Activated CD4-positive, alpha-beta T cell treated with anti-CD3 and anti-CD28 coated beads, Interleukin-2, amount 10 ng/mL, durations not matched to agents 24 days and 14 days (primary cell): Measurements from ENCODE around the gene USP6NL. TPM values are rescaled to one million over a fixed set of nuclear protein-coding genes. Genes with fewer than 3 reads are reported as not detected.
A peak's percentile ranks its signal among the peaks of the same experiment; 100 is the strongest.
"Not testable (repeated sequence)": the region's sequence is repeated elsewhere in the genome, so short reads cannot be mapped to it uniquely, and the experiment has no call there.

Experiments
- DNase-seq: peaks from one replicate; pipeline ENCODE4 v3.0.0; 2022
- H3K27ac Mint-ChIP-seq: one replicate; pipeline ENCODE4 v1.8.0; 2022; ENCODE audit warnings: mild to moderate bottlenecking, mixed read lengths
- H3K27me3 Mint-ChIP-seq: one replicate; pipeline ENCODE4 v1.8.0; 2022; ENCODE audit warnings: mixed read lengths
- H3K36me3 Mint-ChIP-seq: one replicate; pipeline ENCODE4 v1.8.0; 2022; ENCODE audit warnings: low read depth, mild to moderate bottlenecking, mixed read lengths
- H3K4me1 Mint-ChIP-seq: one replicate; pipeline ENCODE4 v1.8.0; 2021; ENCODE audit warnings: mixed read lengths
- H3K4me3 Mint-ChIP-seq: one replicate; pipeline ENCODE4 v1.8.0; 2022; ENCODE audit warnings: mild to moderate bottlenecking, moderate library complexity, mixed read lengths
- H3K9me3 Mint-ChIP-seq: one replicate; pipeline ENCODE4 v1.8.0; 2021; ENCODE audit warnings: mixed read lengths
- intact Hi-C: fragments of 100-400 bp; cut with micrococcal nuclease; formaldehyde crosslinking; loops from one replicate; pipeline ENCODE4 v1.15.1; 2023
- total RNA-seq: library from RNA; stranded (reverse); gene quantifications from 2 replicates; pipeline ENCODE4 v1.2.3, GENCODE V29; 2022

The USP6NL gene
- total RNA-seq, 1 donor from 2014 or later = 0.84 TPM

- Mint-ChIP-seq H3K27me3 (peaks cover 51% of the 10 kb centered on the region), H3K36me3 (no peaks in the 10 kb centered on the region), H3K4me1 (peaks cover 5% of the 10 kb centered on the region)
Measured at GRCh38 chr10:11636697-11637303, 25.4 kb upstream of the USP6NL start.

GRCh38 chr10:11631890-11632587 is 20.6 kb upstream of the USP6NL start:
- Mint-ChIP-seq H3K27ac (peak overlapping the region; percentile 22), H3K27me3 (peaks cover 49% of the 10 kb centered on the region), H3K9me3 (no peaks in the 10 kb centered on the region), H3K4me1 (peaks cover 6% of the 10 kb centered on the region), H3K4me3 (peak overlapping the region; percentile 27), H3K36me3 (no peaks in the 10 kb centered on the region)
- peak; percentile 81 for DNase-seq
- intact Hi-C loops = loop anchor here (1.0 to 10.0 kb wide), 4 partner anchors 47 to 115 kb away; no protein-coding TSS in a partner anchor

More at GRCh38 chr10:11636697-11637303, 25.4 kb upstream of the USP6NL start:
- Mint-ChIP-seq H3K9me3 (no peaks in the 10 kb centered on the region), H3K4me3 (no peak overlapping the region), H3K27ac (no peak overlapping the region)
- DNase-seq = no peak
- intact Hi-C loops = loop anchor here (10.0 kb wide), 1 partner anchor 52 kb away; no protein-coding TSS in a partner anchor

DNA sequence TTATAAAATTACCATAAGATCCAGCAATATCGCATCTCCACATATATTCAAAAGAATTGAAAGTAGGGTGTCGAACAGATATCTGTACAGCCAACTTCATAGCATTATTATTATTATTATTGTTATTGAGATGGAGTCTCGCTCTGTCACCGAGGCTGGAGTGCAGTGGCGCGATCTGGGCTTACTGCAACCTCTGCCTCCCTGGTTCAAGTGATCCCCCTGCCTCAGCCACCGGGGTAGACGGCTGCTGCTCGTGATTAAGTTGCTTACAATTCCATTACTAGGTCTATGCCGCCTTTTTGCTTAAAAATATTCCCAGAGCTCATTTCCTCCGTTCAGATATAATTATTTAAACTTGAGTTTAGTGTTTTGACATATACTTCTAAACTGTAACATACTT is 19.8 kb upstream of the USP6NL start:
- H3K9me3 Mint-ChIP-seq = no peaks in the 10 kb centered on the region
- DNase-seq = no peak
- intact Hi-C loops = loop anchor here (10.0 kb wide), 1 partner anchor 46 kb away; no protein-coding TSS in a partner anchor
- H3K27ac Mint-ChIP-seq = no peak overlapping the region
- H3K4me3 Mint-ChIP-seq = no peak overlapping the region
- peaks cover 43% of the 10 kb centered on the region for H3K27me3 Mint-ChIP-seq
- no peaks in the 10 kb centered on the region for H3K36me3 Mint-ChIP-seq
- peaks cover 6% of the 10 kb centered on the region for H3K4me1 Mint-ChIP-seq

- intact Hi-C loops = loop anchor here (10.0 kb wide), 1 partner anchor 45 kb away; no protein-coding TSS in a partner anchor
- Mint-ChIP-seq H3K9me3 (no peaks in the 10 kb centered on the region), H3K4me3 (no peak overlapping the region), H3K4me1 (peaks cover 14% of the 10 kb centered on the region), H3K36me3 (no peaks in the 10 kb centered on the region), H3K27ac (no peak overlapping the region), H3K27me3 (peaks cover 33% of the 10 kb centered on the region)
- DNase-seq = no peak
Measured at GRCh38 chr10:11629731-11630130, 18.3 kb upstream of the USP6NL start.

DNA sequence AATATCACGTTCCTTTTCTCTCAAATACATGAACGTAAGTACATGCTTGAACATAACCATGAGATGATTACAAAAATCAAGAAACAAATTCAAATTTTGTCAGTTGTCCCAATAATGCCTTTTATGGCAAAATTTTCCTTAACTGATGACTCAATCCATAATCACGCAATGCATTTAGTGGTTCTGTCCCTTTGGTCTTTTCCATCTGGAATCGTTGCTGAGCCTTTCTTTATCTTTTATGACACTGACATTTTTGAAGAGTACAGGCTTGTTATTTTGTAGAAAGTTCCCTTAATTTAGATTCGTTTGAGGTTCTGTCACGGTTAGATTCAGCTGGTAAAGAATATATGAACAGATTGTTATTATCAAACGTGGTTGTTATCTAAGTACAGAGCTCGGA is 16.5 kb upstream of the USP6NL start:
- H3K36me3 Mint-ChIP-seq, intact Hi-C loops, H3K9me3 Mint-ChIP-seq, H3K27ac Mint-ChIP-seq, H3K4me3 Mint-ChIP-seq, DNase-seq: not testable (repeated sequence)
- Mint-ChIP-seq H3K4me1 (peaks cover 14% of the 10 kb centered on the region), H3K27me3 (peaks cover 31% of the 10 kb centered on the region)

DNA sequence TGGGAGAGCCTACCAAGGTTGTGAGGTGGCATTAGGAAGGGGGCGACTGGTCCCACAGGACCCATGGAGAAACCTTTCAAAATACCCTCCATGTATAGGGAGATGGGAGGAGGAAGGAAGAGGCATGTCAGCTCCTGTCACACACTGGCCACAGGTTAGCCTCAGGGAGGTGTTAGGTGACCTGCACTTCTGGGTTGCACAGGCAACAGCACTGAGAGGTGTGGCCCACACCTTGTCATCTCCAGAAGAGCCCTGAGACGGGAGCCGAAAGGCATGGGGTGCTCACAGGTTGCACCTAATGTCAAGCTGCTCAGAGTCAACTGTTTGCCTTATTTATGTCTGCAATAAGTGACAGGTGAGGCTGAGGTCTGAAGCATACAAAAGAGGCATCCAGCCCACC is 14.6 kb upstream of the USP6NL start:
- intact Hi-C loops = no loop called here
- Mint-ChIP-seq H3K4me1 (peaks cover 8% of the 10 kb centered on the region), H3K27me3 (peaks cover 27% of the 10 kb centered on the region), H3K9me3 (no peaks in the 10 kb centered on the region), H3K4me3 (no peak overlapping the region), H3K27ac (no peak overlapping the region), H3K36me3 (no peaks in the 10 kb centered on the region)
- no peak for DNase-seq

DNA sequence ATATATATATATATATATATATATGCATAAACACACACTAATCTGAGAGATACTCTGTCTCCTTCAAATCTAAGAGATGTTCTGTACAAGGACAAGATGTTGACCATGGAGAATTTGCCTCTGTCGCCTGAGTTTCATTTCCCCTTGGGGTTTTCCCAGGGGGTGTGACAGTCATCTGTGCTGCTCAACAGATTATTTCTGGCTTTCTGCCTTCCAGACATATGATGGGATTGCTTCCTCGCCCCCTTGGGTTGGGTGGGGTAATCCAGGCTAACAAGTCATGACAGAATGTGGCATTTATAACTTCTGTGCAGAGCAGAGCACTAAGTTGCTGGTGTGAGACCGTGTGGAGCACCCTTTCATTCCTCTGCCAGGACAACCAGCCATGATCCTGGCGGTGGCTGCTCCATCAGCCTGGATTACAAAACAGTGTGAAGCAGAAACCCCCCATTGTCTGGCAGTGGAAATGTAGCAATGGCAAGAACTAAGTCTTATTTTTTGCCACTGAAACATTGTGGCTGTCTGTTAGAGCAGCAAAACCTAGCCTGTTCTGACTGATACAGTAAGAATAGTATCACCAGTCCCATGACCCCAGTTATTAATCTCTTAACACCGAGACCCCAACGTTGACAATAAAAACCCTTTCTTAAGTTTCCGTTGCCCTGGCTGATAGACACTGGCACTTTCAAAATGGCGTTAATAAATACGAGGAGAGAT is 13.7 kb upstream of the USP6NL start:
- Mint-ChIP-seq H3K27me3 (peaks cover 29% of the 10 kb centered on the region), H3K27ac (no peak overlapping the region), H3K9me3 (peaks cover 5% of the 10 kb centered on the region), H3K36me3 (no peaks in the 10 kb centered on the region), H3K4me3 (no peak overlapping the region), H3K4me1 (peaks cover 8% of the 10 kb centered on the region)
- intact Hi-C loops = no loop called here
- DNase-seq = no peak

DNA sequence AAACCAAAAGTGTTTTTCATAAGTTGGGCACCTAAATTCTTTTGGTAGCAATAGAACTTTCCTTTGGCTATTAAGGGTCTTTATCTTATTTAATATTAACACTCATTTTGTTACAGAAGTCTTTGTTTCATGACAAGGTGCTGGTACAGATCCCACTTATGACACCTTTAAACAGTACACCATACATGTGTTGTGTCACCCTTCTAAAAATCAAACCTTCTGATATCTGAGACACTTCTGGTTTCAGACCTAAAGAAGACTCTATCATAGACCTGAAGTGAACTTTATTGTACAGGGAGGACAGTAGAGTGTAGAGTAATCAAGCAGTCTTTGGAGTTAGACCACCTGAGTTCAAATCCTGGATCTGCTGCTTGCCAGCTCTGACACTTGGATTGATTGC is 5.8 kb upstream of the USP6NL start:
- peaks cover 5% of the 10 kb centered on the region for H3K4me1 Mint-ChIP-seq
- no peak overlapping the region for H3K27ac Mint-ChIP-seq
- H3K9me3 Mint-ChIP-seq = peaks cover 15% of the 10 kb centered on the region
- DNase-seq = no peak
- intact Hi-C loops = no loop called here
- H3K36me3 Mint-ChIP-seq = no peaks in the 10 kb centered on the region
- peaks cover 46% of the 10 kb centered on the region for H3K27me3 Mint-ChIP-seq
- H3K4me3 Mint-ChIP-seq = no peak overlapping the region

- Mint-ChIP-seq H3K4me1 (peaks cover 8% of the 10 kb centered on the region), H3K9me3 (peaks cover 15% of the 10 kb centered on the region), H3K27me3 (peaks cover 50% of the 10 kb centered on the region), H3K36me3 (peaks cover 2% of the 10 kb centered on the region), H3K27ac (no peak overlapping the region), H3K4me3 (no peak overlapping the region)
- DNase-seq = no peak
- intact Hi-C loops = no loop called here
Measured at GRCh38 chr10:11616021-11616420, 4.6 kb upstream of the USP6NL start.

- H3K4me3 Mint-ChIP-seq = no peak overlapping the region
- peaks cover 11% of the 10 kb centered on the region for H3K9me3 Mint-ChIP-seq
- no peak overlapping the region for H3K27ac Mint-ChIP-seq
- intact Hi-C loops = no loop called here
- peaks cover 51% of the 10 kb centered on the region for H3K27me3 Mint-ChIP-seq
- no peak for DNase-seq
- peaks cover 12% of the 10 kb centered on the region for H3K4me1 Mint-ChIP-seq
- H3K36me3 Mint-ChIP-seq = peaks cover 2% of the 10 kb centered on the region
Measured at GRCh38 chr10:11615396-11615795, 3.9 kb upstream of the USP6NL start.

DNA sequence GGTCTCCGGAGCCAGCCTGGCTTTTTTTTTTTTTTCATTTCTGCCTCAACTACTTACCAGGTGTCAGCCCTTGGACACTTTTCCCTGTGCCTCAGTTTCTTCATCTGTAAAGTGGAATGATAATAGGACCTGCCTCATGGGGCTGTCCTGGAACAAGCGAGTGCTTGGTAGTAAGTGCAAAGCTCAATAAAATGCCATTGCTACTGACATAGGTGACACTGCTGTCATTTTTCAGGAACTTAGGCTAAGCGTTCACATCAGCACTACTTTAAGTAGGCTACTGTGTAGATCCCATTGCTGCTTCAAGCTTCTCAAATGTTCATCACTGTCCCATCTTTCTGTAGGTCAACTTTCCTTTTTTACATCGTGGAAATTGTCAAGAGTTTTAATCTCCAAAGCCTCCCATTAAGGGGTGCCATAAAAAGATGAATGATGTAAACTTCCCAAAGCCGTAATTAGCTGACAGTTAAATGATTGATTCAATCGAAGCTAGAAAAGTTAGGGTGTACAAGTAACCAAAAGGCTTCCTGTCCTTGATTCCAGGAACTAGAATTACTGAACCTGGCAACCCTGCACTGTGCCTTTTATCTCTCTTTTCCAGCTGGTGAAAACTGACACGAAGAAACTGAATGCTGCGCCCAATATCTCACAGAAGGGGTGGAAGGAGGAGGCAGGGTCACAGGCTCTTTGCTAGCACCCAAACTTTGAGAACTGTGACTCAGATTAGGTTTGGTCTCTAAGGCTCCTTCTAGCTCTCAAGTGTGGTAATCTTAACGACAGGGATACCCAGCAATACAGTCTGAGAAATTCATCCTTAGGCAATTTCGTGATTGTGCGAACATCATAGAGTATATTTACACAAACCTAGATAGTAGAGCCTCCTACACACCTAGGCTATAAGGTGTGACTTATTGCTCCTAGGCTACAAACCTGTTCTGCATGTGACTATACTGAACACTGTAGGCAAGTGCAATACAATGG is 861 bp upstream of the USP6NL start:
- H3K9me3 Mint-ChIP-seq = peaks cover 3% of the 10 kb centered on the region
- H3K27me3 Mint-ChIP-seq = peaks cover 56% of the 10 kb centered on the region
- DNase-seq = peak; percentile 62
- intact Hi-C loops = loop anchor here (5.0 kb wide), 3 partner anchors 75 to 100 kb away; no protein-coding TSS in a partner anchor
- H3K27ac Mint-ChIP-seq = peak overlapping the region; percentile 72
- peaks cover 2% of the 10 kb centered on the region for H3K36me3 Mint-ChIP-seq
- H3K4me1 Mint-ChIP-seq = peaks cover 18% of the 10 kb centered on the region
- H3K4me3 Mint-ChIP-seq = peak overlapping the region; percentile 85

DNA sequence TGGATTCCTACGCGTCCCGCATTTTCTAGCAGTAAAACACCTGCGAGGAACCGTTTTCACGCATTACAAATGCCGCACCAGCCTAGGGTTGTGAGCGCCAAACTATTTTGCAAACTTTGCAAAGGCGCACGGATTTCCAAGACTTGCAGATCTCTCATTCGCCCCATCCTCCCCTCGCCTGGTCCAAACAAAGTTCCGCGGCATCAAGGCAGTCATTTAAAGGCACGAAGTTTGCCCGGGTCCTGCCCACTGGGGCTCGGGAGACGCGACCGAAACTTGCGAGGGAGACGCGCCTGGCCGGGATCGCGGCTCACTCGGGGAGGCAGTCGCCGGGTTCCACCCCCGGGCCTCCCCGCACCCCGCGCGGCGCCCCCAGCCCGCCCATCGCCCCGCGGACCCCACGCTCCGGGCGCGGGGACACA is 613 bp downstream of the USP6NL start:
- Mint-ChIP-seq H3K36me3 (peaks cover 2% of the 10 kb centered on the region), H3K4me1 (peaks cover 18% of the 10 kb centered on the region), H3K9me3 (no peaks in the 10 kb centered on the region), H3K27me3 (peaks cover 59% of the 10 kb centered on the region), H3K4me3 (peak overlapping the region; percentile 82), H3K27ac (no peak overlapping the region)
- intact Hi-C loops = loop anchor here (2.0 to 5.0 kb wide), 4 partner anchors 32 to 101 kb away; no protein-coding TSS in a partner anchor
- peak; percentile 69 for DNase-seq
